DND-41 (cell line): ENCODE measurements around the gene DDX56.

Experiments
- CTCF ChIP-seq: IDR thresholded peaks from 2 replicates; pipeline ENCODE4 v1.5.1; 2012; ENCODE audit warnings: borderline replicate concordance, low read length, moderate library complexity, mild to moderate bottlenecking; ENCODE audit not compliant: poor library complexity, severe bottlenecking; ENCODE audit errors: extremely low read depth
- EZH2 ChIP-seq: IDR thresholded peaks from 3 replicates; pipeline ENCODE4 v1.6.1; 2012; ENCODE audit warnings: borderline replicate concordance, low read depth, mild to moderate bottlenecking, moderate library complexity, low read length, inconsistent platforms; ENCODE audit not compliant: severe bottlenecking

DNA sequence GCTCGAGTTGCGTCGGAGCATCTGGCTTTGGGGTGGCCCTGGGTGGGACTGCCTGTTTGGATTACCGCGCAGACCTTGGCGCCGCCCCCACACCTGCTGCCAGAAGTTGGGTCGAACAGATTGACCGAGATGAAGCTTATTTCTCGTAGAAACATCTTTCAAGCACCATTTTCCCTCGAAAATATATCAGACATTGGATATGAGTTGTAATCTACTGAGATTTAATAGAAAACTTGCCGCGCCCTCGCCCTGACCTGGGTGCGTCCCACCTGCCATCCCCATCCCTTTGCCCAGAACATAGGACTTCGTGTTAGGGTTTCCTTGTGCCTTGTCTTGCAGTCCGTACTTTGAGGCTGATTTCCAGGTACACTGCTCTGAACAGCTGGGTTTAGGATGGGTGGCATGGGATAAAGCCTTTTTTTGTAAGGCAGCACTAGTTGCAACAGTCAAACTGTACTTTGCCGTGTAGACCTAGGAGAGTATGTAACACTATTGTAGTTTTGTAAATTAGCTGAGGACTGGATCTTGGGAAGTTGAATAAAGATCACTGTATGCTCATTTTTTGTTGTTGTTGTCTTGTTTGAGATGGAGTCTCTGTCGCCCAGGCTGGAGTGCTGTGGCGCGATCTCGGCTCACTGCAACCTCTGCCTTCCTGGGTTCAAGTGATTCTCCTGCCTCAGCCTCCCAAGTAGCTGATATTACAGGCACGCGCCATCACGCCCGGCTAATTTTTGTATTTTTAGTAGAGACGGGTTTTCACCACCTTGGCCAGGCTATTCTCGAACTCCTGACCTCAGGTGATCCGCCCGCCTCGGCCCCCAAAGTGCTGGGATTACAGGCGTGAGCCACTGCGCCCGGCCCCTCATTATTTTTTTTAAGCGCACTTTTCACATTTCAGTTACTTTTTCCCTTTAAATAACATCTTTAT, 33.7 kb upstream of the DDX56 start:
- TF ChIP-seq CTCF (no peak), EZH2 (no peak)
